Tibial nerve (tissue), 3 donors: Measurements from ENCODE around the gene TXNL4A.

Experiments
- CTCF ChIP-seq, 5 experiments: fragments of 200-600 bp in 3 of 5; fragments of 450-650 bp in 2 of 5; sonication (generic) in 3 of 5; IDR thresholded peaks; one replicate each; pipeline ENCODE4 v1.5.1; 2016 to 2019; ENCODE audit warnings: antibody characterized with exemption in 5 of 5, mild to moderate bottlenecking in 3 of 5, moderate library complexity in 2 of 5
- POLR2A ChIP-seq, 2 donors: fragments of 450-650 bp; IDR thresholded peaks; one replicate each; pipeline ENCODE4 v1.6.1; 2017; ENCODE audit warnings: antibody characterized with exemption in 2 of 2, mild to moderate bottlenecking in 2 of 2, moderate library complexity in 2 of 2

- TF ChIP-seq POLR2A (IDR thresholded peaks at IDR 0.05) (no peak), CTCF (IDR thresholded peaks at IDR 0.05) (no peak)
Measured at GRCh38 chr18:79983253-79983652, 5.1 kb downstream of the TXNL4A start.
